Heart left ventricle (tissue), 16 donors: ENCODE measurements around the gene SREBF2. TPM values are rescaled to one million over a fixed set of nuclear protein-coding genes. Genes with fewer than 3 reads are reported as not detected.
A peak's percentile ranks its signal among the peaks of the same experiment; 100 is the strongest.

Experiments used
- ATAC-seq, 4 donors: fragments of 200-7000 bp; cut with Tn5 transposase; one replicate each; pipeline ENCODE4 v1.9.1; 2020 to 2022; ENCODE audit warnings: moderate library complexity in 4 of 4, mild to moderate bottlenecking in 3 of 4, moderate number of reproducible peaks in 1 of 4
- DNase-seq, 5 donors: peaks; one replicate each; pipeline ENCODE4 v3.0.0-alpha.2; 2020
- H3K27ac ChIP-seq, 12 donors: fragments of 200-600 bp; sonication (generic) in 4 of 12; one replicate each; pipeline versions ENCODE4 v1.5.0 to v1.8.0; 2016 to 2022; ENCODE audit warnings: mild to moderate bottlenecking in 2 of 12
- H3K27me3 ChIP-seq, 9 donors: fragments of 200-600 bp; sonication (generic) in 2 of 9; one replicate each; pipeline versions ENCODE4 v1.5.1 to v1.8.0; 2016 to 2022; ENCODE audit warnings: mild to moderate bottlenecking in 3 of 9
- H3K36me3 ChIP-seq, 9 donors: fragments of 200-600 bp; sonication (generic) in 2 of 9; one replicate each; pipeline versions ENCODE4 v1.5.0 to v1.8.0; 2018 to 2022; ENCODE audit warnings: mild to moderate bottlenecking in 2 of 9
- H3K4me1 ChIP-seq, 12 donors: fragments of 200-600 bp; sonication (generic) in 4 of 12; one replicate each; pipeline versions ENCODE4 v1.5.0 to v1.8.0; 2016 to 2022; ENCODE audit warnings: mild to moderate bottlenecking in 3 of 12
- H3K4me3 ChIP-seq, 12 donors: fragments of 200-600 bp; sonication (generic) in 4 of 12; one replicate each; pipeline versions ENCODE4 v1.5.0 to v1.8.0; 2017 to 2022; ENCODE audit warnings: mild to moderate bottlenecking in 9 of 12, moderate library complexity in 4 of 12
- H3K9me3 ChIP-seq, 12 donors: fragments of 200-600 bp; sonication (generic) in 4 of 12; one replicate each; pipeline versions ENCODE4 v1.5.0 to v1.8.0; 2016 to 2022; ENCODE audit warnings: mild to moderate bottlenecking in 1 of 12
- CTCF ChIP-seq, 12 donors: fragments of 200-600 bp; sonication (generic) in 4 of 12; IDR thresholded peaks; one replicate each; pipeline versions ENCODE4 v1.5.0 to v1.8.0; 2018 to 2022; ENCODE audit warnings: antibody characterized with exemption in 12 of 12, mild to moderate bottlenecking in 5 of 12
- POLR2A ChIP-seq, 2 donors: fragments of 450-650 bp; IDR thresholded peaks; one replicate each; pipeline ENCODE4 v1.6.1; 2017; ENCODE audit warnings: antibody characterized with exemption in 2 of 2, mild to moderate bottlenecking in 2 of 2, moderate library complexity in 2 of 2
- WGBS, 4 donors: extraction: QIAGEN DNeasy Blood & Tissue Kit in 2 of 4; methylation state at CpG; one replicate each; pipeline versions ENCODE4 v1.1.5 to v1.1.7; 2013 to 2018; 5-methylcytosine and 5-hydroxymethylcytosine counted together
- intact Hi-C, 10 donors: fragments of 100-400 bp; cut with DNase I; formaldehyde crosslinking; loops; one replicate each; pipeline versions ENCODE4 v1.11.1 to v1.14.2; 2022
- polyA plus RNA-seq, 2 donors: library from polyadenylated mRNA; stranded (reverse); fragments of 200-250 nt; gene quantifications; one replicate each; pipeline ENCODE4 v1.2.3, GENCODE V29; 2013
- total RNA-seq, 9 donors: library from RNA; depleted of rRNA in 2 of 9; stranded (reverse); fragments of >200 nt in 2 of 9; fragmentation: NEBNext Ultra II Directional in 3 of 9; extraction: Animal tissue kit (Norgen Biotek cat#: 25700) in 3 of 9; gene quantifications; one replicate each; pipeline versions ENCODE4 v1.1.0 to v1.2.4, GENCODE V29; 2016 to 2023
- donor health status: ischemic (EF 13 %, LVEDD 7.1; RV severe dilation, severe dysfunction).
- donor health status: healthy with polysubstance abuse.
- donor health status: DM: no; HTN: yes; CAD: no.
- donor health status: DM: no; HTN: no; CAD: no.
- donor health status: ischemic (EF 25% LVEDD 6.9; RV normal size, moderate dysfunction).
- donor health status: ischemic (EF 25% LVEDD 5.7; RV mildly dilated, moderate dysfunction).
- donor health status: healthy.
- donor health status: DM: yes; HTN: yes; CAD: no.
- donor health status: ischemic (EF 35%, LVEDD 5.7; RV mildly dilated, moderate dysfunction).
- donor health status: nonischemic (EF 11% LVEDD 7.7; RV severe dilation, severe dysfunction).
- donor health status: DM: yes; HTN: yes; CAD: no.
- donor health status: PGD.
- donor health status: ischemic (EF 29% LVEDD 5.4; RV normal size, mild dysfunction).
- donor health status: nonischemic (EF 23%, LVEDD 6.1; RV moderate dilation, normal function).

SREBF2 gene
- total and polyA plus RNA-seq, 11 donors: 39.4 to 115 (median 73.0) TPM

GRCh38 chr22:41823797-41824196 is 9.1 kb upstream of the SREBF2 start:
- DNase-seq (no peak), ATAC-seq (no peak)
- 83 to 86% (median 84%) methylated on average over 6 of the region's 6 CpGs for WGBS, 4 donors
- Histone ChIP-seq H3K4me3 (no peak overlapping the region), H3K27ac (no peak overlapping the region), H3K27me3 (no peaks in the 10 kb centered on the region), H3K4me1 (peaks cover 3 to 29% (median 22%) of the 10 kb centered on the region in 12 donors), H3K9me3 (no peaks in the 10 kb centered on the region), H3K36me3 (peaks cover 0 to 12% (median 0%) of the 10 kb centered on the region in 9 donors)
- intact Hi-C loops: loop anchor here in 7 of 10 donors (1.0 to 10.0 kb wide), 5 partner anchors 117 to 129 kb away; partner anchors contain the start of gene MEI1 (in 3 of the 7)
- no peak for TF ChIP-seq POLR2A (IDR thresholded peaks at IDR 0.05)
- no peak for TF ChIP-seq CTCF (IDR thresholded peaks at IDR 0.05)

- no peaks in the 10 kb centered on the region for H3K9me3 ChIP-seq
- H3K27ac ChIP-seq: peak overlapping the region in 11 of 12 donors; percentile 3 to 72 (median 64)
- H3K36me3 ChIP-seq: peaks cover 0 to 5% (median 0%) of the 10 kb centered on the region in 9 donors
- TF ChIP-seq POLR2A (IDR thresholded peaks at IDR 0.05) (no peak), CTCF (IDR thresholded peaks at IDR 0.05) (no peak)
- DNase-seq (peak in 3 of 5 donors; percentile 31 to 52 (median 44)), ATAC-seq (peak in 3 of 4 donors; percentile 32 to 58 (median 38))
- peaks cover 3 to 29% (median 22%) of the 10 kb centered on the region in 12 donors for H3K4me1 ChIP-seq
- H3K27me3 ChIP-seq: no peaks in the 10 kb centered on the region
- 49 to 55% (median 53%) methylated on average over 7 of the region's 7 CpGs for WGBS, 4 donors
- no peak overlapping the region for H3K4me3 ChIP-seq
- intact Hi-C loops: loop anchor here in 4 of 10 donors (2.0 to 10.0 kb wide), 3 partner anchors 115 to 133 kb away; partner anchors contain the start of gene MEI1 (in 2 of the 4)
Observed at GRCh38 chr22:41825376-41825775, 7.5 kb upstream of the SREBF2 start.

GRCh38 chr22:41826021-41826420 is 6.9 kb upstream of the SREBF2 start:
- peak in 3 of 4 donors; percentile 7 to 19 (median 17) for ATAC-seq
- H3K27ac ChIP-seq: peak overlapping the region in 11 of 12 donors; percentile 3 to 72 (median 64)
- TF ChIP-seq CTCF (IDR thresholded peaks at IDR 0.05): no peak
- no peak for TF ChIP-seq POLR2A (IDR thresholded peaks at IDR 0.05)
- no peaks in the 10 kb centered on the region for H3K9me3 ChIP-seq
- WGBS, 4 donors: 39 to 56% (median 51%) methylated on average over 3 of the region's 3 CpGs; no CpG with 5 or more reads in 1 of the 4 donors
- no peak for DNase-seq
- H3K4me3 ChIP-seq: no peak overlapping the region
- no peaks in the 10 kb centered on the region for H3K27me3 ChIP-seq
- H3K36me3 ChIP-seq: peaks cover 0 to 5% (median 0%) of the 10 kb centered on the region in 9 donors
- intact Hi-C loops: loop anchor here in 3 of 10 donors (5.0 to 10.0 kb wide), 2 partner anchors 131 to 134 kb away; partner anchors contain the start of gene MEI1 (in 2 of the 3)
- H3K4me1 ChIP-seq: peaks cover 3 to 29% (median 22%) of the 10 kb centered on the region in 12 donors
